Measurements from ENCODE around the gene GLDC.
A peak's percentile ranks its signal among the peaks of the same experiment; 100 is the strongest.

Gene GLDC

GRCh38 chr9:6616951-6617602 is 28.5 kb downstream of the GLDC start:
- DNase-seq, result no peak

GRCh38 chr9:6614489-6614888 is 31.0 kb downstream of the GLDC start:
- DNase-seq, result no peak

- no peak for DNase-seq
These were observed 33.7 kb downstream of the GLDC start for GRCh38 chr9:6611865-6612264.

- DNase-seq, result no peak
These were observed 35.5 kb downstream of the GLDC start for GRCh38 chr9:6610073-6610472.

- no peak for DNase-seq
These were observed 36.0 kb downstream of the GLDC start for GRCh38 chr9:6609497-6610016.

- no peak for DNase-seq
These were observed 40.3 kb downstream of the GLDC start for GRCh38 chr9:6605202-6605601.

- DNase-seq, result no peak
These were observed 45.1 kb downstream of the GLDC start for GRCh38 chr9:6600426-6600825.

- DNase-seq, result no peak
These were observed 45.5 kb downstream of the GLDC start for GRCh38 chr9:6600006-6600405.

GRCh38 chr9:6598249-6598725 is 47.2 kb downstream of the GLDC start:
- DNase-seq, result no peak

GRCh38 chr9:6592791-6593190 is 52.7 kb downstream of the GLDC start:
- DNase-seq, result no peak

GRCh38 chr9:6592231-6592630 is 53.3 kb downstream of the GLDC start:
- no peak for DNase-seq

- DNase-seq, result no peak
These were observed 54.7 kb downstream of the GLDC start for GRCh38 chr9:6590772-6591384.

GRCh38 chr9:6590334-6590733 is 55.2 kb downstream of the GLDC start:
- no peak for DNase-seq

GRCh38 chr9:6584881-6585597 is 60.5 kb downstream of the GLDC start:
- DNase-seq, result no peak

GRCh38 chr9:6581253-6581652 is 64.3 kb downstream of the GLDC start:
- DNase-seq, result no peak

- no peak for DNase-seq
These were observed 65.9 kb downstream of the GLDC start for GRCh38 chr9:6579613-6580012.

GRCh38 chr9:6576987-6577386 is 68.5 kb downstream of the GLDC start:
- DNase-seq, result no peak

- DNase-seq, result no peak
These were observed 70.0 kb downstream of the GLDC start for GRCh38 chr9:6575324-6576034.

- DNase-seq, result no peak
These were observed 78.4 kb downstream of the GLDC start for GRCh38 chr9:6567140-6567591.

- DNase-seq, result peak; percentile 49
These were observed 79.0 kb downstream of the GLDC start for GRCh38 chr9:6566409-6567139.

- no peak for DNase-seq
These were observed 80.2 kb downstream of the GLDC start for GRCh38 chr9:6565312-6565711.

- DNase-seq, result no peak
These were observed 80.7 kb downstream of the GLDC start for GRCh38 chr9:6564868-6565267.

All from GDM1 (cell line).